ENCODE measurements around the gene MISP. TPM values are rescaled to one million over a fixed set of nuclear protein-coding genes. Genes with fewer than 3 reads are reported as not detected.

The MISP gene
- total and polyA plus RNA-seq, 2 of the 13 experiments (the other 11 are each of a cell fraction or from before 2014, with no cell fraction given), result 0.67 to 1.3 TPM

GRCh38 chr19:739998-740715 is 10.8 kb upstream of the MISP start (continued):
- TF ChIP-seq SNAPC4 (CRISPR knock-in tag; IDR thresholded peaks at IDR 0.05) (peak; percentile 74; the same call in 1 of the 2 replicates), ELF3 (CRISPR knock-in tag; IDR thresholded peaks at IDR 0.05) (no peak; the same call in 1 of the 2 replicates), KDM2A (CRISPR knock-in tag; IDR thresholded peaks at IDR 0.05; ENCODE audit: borderline replicate concordance, low read depth) (peak; percentile 68; the same call in 1 of the 2 replicates), POLR2AphosphoS2 (IDR thresholded peaks at IDR 0.05; ENCODE audit: low read depth, low read length) (no peak), ZNF703 (CRISPR knock-in tag; IDR thresholded peaks at IDR 0.05; ENCODE audit: borderline replicate concordance) (no peak), MXD3 (CRISPR knock-in tag; IDR thresholded peaks at IDR 0.05) (peak; percentile 72; the same call in 1 of the 2 replicates), ZNF143 (CRISPR knock-in tag; IDR thresholded peaks at IDR 0.05) (no peak), ZMYM3 (CRISPR knock-in tag; IDR thresholded peaks at IDR 0.05) (peak; percentile 88), RFXANK (CRISPR knock-in tag; IDR thresholded peaks at IDR 0.05) (no peak), TEAD2 (CRISPR knock-in tag; IDR thresholded peaks at IDR 0.05) (no peak), ZNF850 (CRISPR knock-in tag; conservative IDR thresholded peaks at IDR 0.05) (no peak), ZNF12 (CRISPR knock-in tag; IDR thresholded peaks at IDR 0.05) (no peak; the same call in 1 of the 2 replicates), NFRKB (IDR thresholded peaks at IDR 0.05) (no peak), SRSF1 (optimal IDR thresholded peaks at IDR 0.05; ENCODE audit: low read depth, low read length) (peak; percentile 88), CREBL2 (CRISPR knock-in tag; IDR thresholded peaks at IDR 0.05; ENCODE audit: borderline replicate concordance) (peak; percentile 79; the same call in 1 of the 2 replicates), ATF1 (CRISPR knock-in tag; IDR thresholded peaks at IDR 0.05) (no peak; the same call in 1 of the 2 replicates), ZNF383 (CRISPR knock-in tag; IDR thresholded peaks at IDR 0.05; ENCODE audit: borderline replicate concordance) (no peak), REPIN1 (CRISPR knock-in tag; IDR thresholded peaks at IDR 0.05; ENCODE audit: borderline replicate concordance, low read depth) (peak; percentile 78; the same call in 1 of the 2 replicates), NCOR1 (IDR thresholded peaks at IDR 0.05; ENCODE audit: borderline replicate concordance, low read length) (no peak), ISX (CRISPR knock-in tag; conservative IDR thresholded peaks at IDR 0.05) (no peak), ZNF788 (CRISPR knock-in tag; IDR thresholded peaks at IDR 0.05; ENCODE audit: borderline replicate concordance) (no peak; the same call in 1 of the 2 replicates), ZZZ3 (CRISPR knock-in tag; IDR thresholded peaks at IDR 0.05; ENCODE audit: borderline replicate concordance) (peak; percentile 87; the same call in 1 of the 2 replicates), DBP (CRISPR knock-in tag; IDR thresholded peaks at IDR 0.05; ENCODE audit: not compliant biosample characterization) (no peak), ZKSCAN5 (CRISPR knock-in tag; IDR thresholded peaks at IDR 0.05) (peak; percentile 84; the same call in 1 of the 2 replicates), ZNF567 (CRISPR knock-in tag; IDR thresholded peaks at IDR 0.05; ENCODE audit: borderline replicate concordance) (no peak)

Measured in HepG2 (cell line).